Measurements from ENCODE around the gene ZSCAN25.
A peak's percentile ranks its signal among the peaks of the same experiment; 100 is the strongest.
"Not testable (repeated sequence)": the region's sequence is repeated elsewhere in the genome, so short reads cannot be mapped to it uniquely, and the experiment has no call there.

ZSCAN25 gene

DNA sequence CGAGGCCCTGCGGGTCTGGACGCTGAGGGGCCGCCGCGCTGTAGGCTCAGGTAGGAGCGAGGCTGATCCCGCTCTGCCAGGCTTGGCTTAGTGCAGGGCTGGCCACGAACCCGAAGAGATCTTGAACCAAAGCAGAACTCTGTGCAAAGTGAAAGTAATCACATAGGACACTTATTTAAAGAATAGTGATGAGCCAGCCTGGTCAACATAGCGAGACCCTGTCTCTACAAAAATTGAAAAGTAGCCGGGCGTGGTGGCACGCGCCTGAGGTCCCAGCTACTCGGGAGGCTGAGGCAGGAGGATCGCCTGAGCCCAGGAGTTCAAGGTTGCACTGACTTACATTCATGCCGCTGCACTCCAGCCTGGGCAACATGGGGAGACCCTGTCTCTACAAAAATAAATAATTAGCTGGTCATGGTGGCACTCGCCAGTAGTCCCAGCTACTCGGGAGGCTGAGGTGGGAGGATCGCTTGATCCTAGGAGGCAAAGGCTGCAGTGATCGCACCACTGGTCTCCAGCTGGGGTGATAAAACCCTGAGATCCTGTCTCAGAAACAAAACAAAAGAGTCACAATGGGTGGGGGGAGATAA, 541 bp downstream of the ZSCAN25 start:
- no peak for DNase-seq (ENCODE audit: low read depth)

GRCh38 chr7:99618726-99619125, 2.0 kb downstream of the ZSCAN25 start:
- peak; percentile 22 for DNase-seq (ENCODE audit: low read depth)

DNA sequence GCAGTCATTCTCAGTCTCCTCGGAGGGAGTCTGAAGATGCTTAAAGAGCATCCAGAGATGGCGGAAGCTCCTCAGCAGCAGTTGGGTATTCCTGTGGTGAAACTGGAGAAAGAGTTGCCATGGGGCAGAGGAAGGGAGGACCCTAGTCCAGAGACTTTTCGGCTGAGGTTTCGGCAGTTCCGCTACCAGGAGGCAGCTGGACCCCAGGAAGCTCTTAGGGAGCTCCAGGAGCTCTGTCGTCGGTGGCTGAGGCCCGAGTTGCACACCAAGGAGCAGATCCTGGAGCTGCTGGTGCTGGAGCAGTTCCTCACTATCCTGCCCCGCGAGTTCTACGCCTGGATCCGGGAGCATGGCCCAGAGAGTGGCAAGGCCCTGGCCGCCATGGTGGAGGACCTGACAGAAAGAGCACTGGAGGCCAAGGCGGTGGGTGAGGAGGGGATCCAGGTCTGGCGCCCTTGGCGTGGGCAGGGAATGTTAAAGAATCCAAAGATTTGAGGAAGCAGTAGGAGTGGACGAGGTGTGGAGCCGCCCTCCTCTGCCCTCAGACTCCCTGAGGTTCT, 2.9 kb downstream of the ZSCAN25 start:
- DNase-seq (ENCODE audit: low read depth) = no peak

- no peak for DNase-seq (ENCODE audit: low read depth)
Measured at GRCh38 chr7:99621271-99621670, 4.5 kb downstream of the ZSCAN25 start.

- DNase-seq (ENCODE audit: low read depth) = no peak
Measured at GRCh38 chr7:99622596-99622995, 5.8 kb downstream of the ZSCAN25 start.

DNA sequence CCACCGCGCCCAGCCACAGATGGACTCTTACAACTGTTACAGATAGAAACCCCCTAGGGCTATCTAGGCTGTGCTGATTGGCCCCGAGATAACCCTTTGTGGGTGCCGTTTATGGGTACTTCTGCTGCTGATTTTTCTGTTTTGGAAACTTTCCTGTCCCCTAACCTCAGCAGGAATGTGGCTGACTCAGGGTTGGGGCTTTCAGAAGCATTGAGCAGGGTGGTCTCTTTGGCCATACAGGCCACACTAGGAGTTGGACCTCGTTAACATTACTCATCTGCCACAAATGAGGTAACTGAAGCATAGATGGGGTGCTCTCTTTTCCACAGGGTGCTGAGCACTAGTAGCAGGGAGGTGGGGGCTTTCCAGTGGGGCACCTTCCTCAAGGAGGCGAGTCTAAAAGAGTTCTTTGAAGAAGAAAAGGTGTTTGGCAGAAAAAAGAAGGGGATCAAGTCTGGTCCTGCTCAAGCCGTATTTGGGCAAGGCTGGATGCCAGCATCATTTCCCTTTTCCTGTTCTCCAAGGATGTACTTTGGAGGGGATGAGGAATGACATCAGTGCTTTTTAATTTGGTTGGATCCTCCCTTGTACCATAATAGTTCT, 6.4 kb downstream of the ZSCAN25 start:
- no peak for DNase-seq (ENCODE audit: low read depth)

GRCh38 chr7:99623702-99624447, 7.1 kb downstream of the ZSCAN25 start:
- DNase-seq (ENCODE audit: low read depth) = no peak

DNA sequence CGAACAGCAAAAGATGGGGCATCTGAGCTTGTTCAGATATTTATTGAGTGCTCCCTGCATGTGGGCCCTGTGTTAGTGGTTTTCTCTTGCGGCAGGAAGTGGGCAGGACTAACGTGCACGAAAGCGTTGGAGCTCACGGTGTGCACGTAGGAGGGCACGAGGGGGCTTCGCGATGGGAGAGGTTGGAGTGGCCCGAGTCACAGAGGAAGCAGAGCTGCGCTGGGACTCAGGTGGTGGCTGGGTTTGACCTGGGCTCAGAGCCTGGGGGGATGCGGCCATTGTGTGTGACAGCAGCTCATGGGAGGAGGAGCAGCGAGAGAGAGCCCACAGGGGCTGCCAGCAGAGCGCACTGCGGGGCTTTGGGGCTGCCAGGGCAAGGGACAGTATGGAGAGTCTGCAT, 7.7 kb downstream of the ZSCAN25 start:
- no peak for DNase-seq (ENCODE audit: low read depth)

GRCh38 chr7:99625321-99625720, 8.6 kb downstream of the ZSCAN25 start:
- no peak for DNase-seq (ENCODE audit: low read depth)

DNA sequence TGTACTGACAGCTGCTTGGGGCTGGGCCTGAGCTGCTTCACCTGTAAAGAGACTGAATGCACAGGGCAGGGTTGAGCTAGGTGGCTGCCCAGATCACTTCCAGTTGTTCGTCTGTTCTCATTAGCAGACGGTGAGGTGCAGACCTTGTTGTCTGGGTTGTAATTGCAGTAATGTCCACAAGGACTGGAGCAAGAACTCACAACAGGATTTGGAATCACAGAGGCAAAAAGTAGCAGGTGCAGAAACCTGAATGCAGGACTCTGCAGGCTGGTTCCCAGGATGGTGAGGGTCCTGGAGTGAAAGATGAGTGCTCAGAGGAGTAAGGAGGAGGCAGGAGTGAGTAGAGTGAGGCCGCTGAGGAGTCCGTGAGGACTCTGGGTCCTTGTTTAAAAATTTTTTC, 9.2 kb downstream of the ZSCAN25 start:
- no peak for DNase-seq (ENCODE audit: low read depth)

GRCh38 chr7:99626661-99627060, 9.9 kb downstream of the ZSCAN25 start:
- no peak for DNase-seq (ENCODE audit: low read depth)

DNA sequence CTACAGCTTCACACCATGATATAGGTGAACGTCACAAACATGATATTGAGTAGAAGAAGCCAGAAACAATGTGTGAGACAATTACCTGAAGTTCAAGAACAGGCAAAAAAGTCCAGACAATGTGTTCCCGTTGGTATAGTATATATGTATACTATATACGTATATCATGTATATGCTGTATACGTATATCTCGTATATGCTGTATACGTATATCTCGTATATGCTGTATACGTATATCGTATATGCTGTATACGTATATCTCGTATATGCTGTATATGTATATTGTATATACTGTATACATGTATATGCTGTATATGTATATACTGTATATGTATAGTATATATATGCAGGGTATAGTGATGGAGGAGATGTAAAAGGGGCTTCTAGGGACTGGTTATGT, 10.8 kb downstream of the ZSCAN25 start:
- DNase-seq (ENCODE audit: low read depth) = no peak

GRCh38 chr7:99628471-99629465, 12.0 kb downstream of the ZSCAN25 start:
- DNase-seq (ENCODE audit: low read depth) = no peak

- DNase-seq (ENCODE audit: low read depth) = no peak
Measured at GRCh38 chr7:99629643-99630042, 12.9 kb downstream of the ZSCAN25 start.

- DNase-seq (ENCODE audit: low read depth) = no peak
Measured at GRCh38 chr7:99631295-99632109, 14.8 kb downstream of the ZSCAN25 start.

DNA sequence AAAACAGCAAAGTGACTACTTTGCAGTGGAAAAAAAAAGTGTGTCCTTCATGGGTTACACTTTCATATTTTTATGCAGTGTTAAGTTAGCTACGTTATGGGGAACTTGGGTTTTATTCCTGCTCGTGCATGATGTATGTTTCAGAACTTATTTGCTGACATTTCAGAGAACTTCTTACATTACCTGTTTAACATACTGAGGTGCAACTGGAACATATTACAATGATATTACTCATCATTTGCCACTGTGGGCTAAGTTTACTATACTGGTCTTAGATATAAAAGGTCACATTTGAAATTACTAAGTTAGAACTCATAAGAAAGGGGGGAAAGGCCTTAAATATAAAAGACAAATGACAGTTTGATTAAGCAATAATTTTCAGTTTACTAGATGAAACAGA, 20.7 kb downstream of the ZSCAN25 start:
- not testable (repeated sequence) for DNase-seq (ENCODE audit: low read depth)

DNA sequence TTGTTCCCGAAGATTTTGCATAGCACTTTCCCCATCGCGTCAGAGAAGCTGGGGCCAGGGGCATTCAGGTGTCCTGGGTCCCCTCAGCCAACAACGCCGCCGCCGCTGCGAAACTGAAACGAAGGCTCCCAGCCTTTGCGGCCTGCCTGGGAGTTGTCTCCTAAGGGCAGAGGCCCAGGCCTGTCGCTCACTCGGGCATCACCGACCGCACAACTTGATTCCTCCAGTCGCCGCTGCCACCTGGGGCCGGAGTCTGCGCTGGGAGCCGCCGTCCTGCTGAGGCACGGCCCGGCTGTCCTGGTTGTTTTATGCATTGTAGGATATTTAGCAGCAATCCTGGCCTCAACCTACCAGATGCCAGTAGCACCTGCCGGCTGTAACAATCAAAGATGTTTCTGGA, 22.0 kb downstream of the ZSCAN25 start:
- no peak for DNase-seq (ENCODE audit: low read depth)

GRCh38 chr7:99639267-99639666, 22.5 kb downstream of the ZSCAN25 start:
- DNase-seq (ENCODE audit: low read depth) = no peak

DNA sequence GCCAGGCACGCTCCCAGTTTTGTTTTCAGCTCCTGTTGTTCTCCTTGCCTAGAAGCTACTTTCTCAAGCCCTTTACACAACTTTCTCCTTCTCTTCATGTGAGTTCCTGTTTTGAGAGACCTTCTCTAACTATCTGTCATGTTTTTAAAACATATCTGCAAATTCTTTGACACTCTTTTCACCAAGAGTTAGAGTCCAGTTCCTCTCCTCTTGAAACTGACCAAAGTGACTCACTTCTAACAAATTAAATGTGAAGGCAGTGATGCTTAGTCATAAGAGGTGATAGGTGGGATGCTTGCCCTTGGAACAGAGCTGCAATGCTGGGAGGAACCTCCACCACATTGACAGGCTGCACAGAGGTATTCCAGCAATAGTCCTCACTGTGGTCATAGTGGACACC, 25.3 kb downstream of the ZSCAN25 start:
- DNase-seq (ENCODE audit: low read depth) = no peak

DNA sequence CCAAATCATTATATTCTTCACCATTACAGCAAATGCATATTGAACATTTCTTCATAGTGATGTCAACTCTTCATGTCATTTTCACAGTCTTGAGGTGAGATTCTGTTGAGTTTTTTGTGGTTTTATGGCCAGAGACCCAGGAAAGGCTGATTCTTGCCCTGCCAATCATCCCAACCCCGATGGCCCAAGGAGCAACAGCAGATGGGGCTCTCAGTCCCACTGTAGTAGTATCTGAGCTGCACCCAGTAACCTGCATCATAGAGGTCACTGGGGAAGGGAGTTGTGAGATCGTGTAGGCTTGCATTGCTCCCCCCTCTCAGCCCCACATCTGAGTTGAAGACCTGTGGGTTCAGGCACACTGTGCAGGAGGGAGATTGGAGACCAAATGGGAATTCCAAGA, 26.7 kb downstream of the ZSCAN25 start:
- no peak for DNase-seq (ENCODE audit: low read depth)

GRCh38 chr7:99644431-99644830, 27.7 kb downstream of the ZSCAN25 start:
- no peak for DNase-seq (ENCODE audit: low read depth)
